GM23338 (cell line): Measurements from ENCODE around the gene FBXW7. TPM values are rescaled to one million over a fixed set of nuclear protein-coding genes. Genes with fewer than 3 reads are reported as not detected.

ENCODE experiments used
- ATAC-seq: fragments of 200-7000 bp; cut with Tn5 transposase; 3 replicates; pipeline ENCODE4 v1.9.1; 2020
- DNase-seq: peaks from one replicate; pipeline ENCODE4 v3.0.0-alpha.2; 2015; ENCODE audit warnings: low spot score
- H2AFZ ChIP-seq: fragments of 200-600 bp; sonication (generic); 2 replicates; pipeline ENCODE4 v1.8.0; 2016; ENCODE audit warnings: antibody characterized with exemption, mild to moderate bottlenecking, moderate library complexity
- H3F3A ChIP-seq: fragments of 200-600 bp; sonication (generic); replicated peaks from 2 replicates; pipeline ENCODE4 v1.8.0; 2017; ENCODE audit warnings: antibody characterized with exemption, mixed run types, low read depth
- H3K27ac ChIP-seq: fragments of 200-600 bp; sonication (generic); 2 replicates; pipeline ENCODE4 v1.6.1; 2016; ENCODE audit warnings: low read depth
- H3K27me3 ChIP-seq: fragments of 200-600 bp; sonication (generic); 2 replicates; pipeline ENCODE4 v1.8.0; 2016; ENCODE audit warnings: mild to moderate bottlenecking, mixed run types, moderate library complexity; ENCODE audit not compliant: insufficient read depth
- H3K36me3 ChIP-seq: fragments of 200-600 bp; sonication (generic); 2 replicates; pipeline ENCODE4 v1.8.0; 2016; ENCODE audit warnings: mild to moderate bottlenecking; ENCODE audit not compliant: insufficient read depth
- H3K4me1 ChIP-seq: fragments of 200-600 bp; sonication (generic); 2 replicates; pipeline ENCODE4 v1.8.0; 2016; ENCODE audit warnings: mild to moderate bottlenecking, moderate library complexity; ENCODE audit not compliant: insufficient read depth
- H3K4me2 ChIP-seq: fragments of 200-600 bp; sonication (generic); 2 replicates; pipeline ENCODE4 v1.7.1; 2017; ENCODE audit warnings: mixed run types
- H3K4me3 ChIP-seq: fragments of 200-600 bp; sonication (generic); 2 replicates; pipeline ENCODE4 v1.6.1; 2016; ENCODE audit warnings: mixed run types
- H3K79me2 ChIP-seq: fragments of 200-600 bp; sonication (generic); replicated peaks from 2 replicates; pipeline ENCODE4 v1.8.0; 2017; ENCODE audit warnings: mild to moderate bottlenecking; ENCODE audit not compliant: insufficient read depth
- H3K9me2 ChIP-seq: fragments of 200-600 bp; sonication (generic); 2 replicates; pipeline ENCODE4 v1.8.0; 2017; ENCODE audit not compliant: insufficient read depth
- H4K20me1 ChIP-seq: fragments of 200-600 bp; sonication (generic); replicated peaks from 2 replicates; pipeline ENCODE4 v1.8.0; 2017; ENCODE audit warnings: mild to moderate bottlenecking; ENCODE audit not compliant: insufficient read depth
- H3K27ac Mint-ChIP-seq: 2 replicates; pipeline ENCODE4 v1.8.0; 2020; ENCODE audit warnings: inconsistent platforms, mild to moderate bottlenecking, moderate library complexity, mixed read lengths
- H3K27me3 Mint-ChIP-seq: 3 replicates; pipeline ENCODE4 v1.8.0; 2022; ENCODE audit warnings: low read depth, mild to moderate bottlenecking, moderate library complexity, mixed read lengths, inconsistent platforms; ENCODE audit not compliant: insufficient read depth, poor library complexity
- H3K36me3 Mint-ChIP-seq: 3 replicates; pipeline ENCODE4 v1.8.0; 2021; ENCODE audit warnings: low read depth, mild to moderate bottlenecking, inconsistent platforms, moderate library complexity, mixed read lengths
- H3K4me1 Mint-ChIP-seq: 3 replicates; pipeline ENCODE4 v1.8.0; 2020; ENCODE audit warnings: mild to moderate bottlenecking, inconsistent platforms, mixed read lengths
- H3K4me3 Mint-ChIP-seq: 3 replicates; pipeline ENCODE4 v1.8.0; 2021; ENCODE audit warnings: moderate library complexity, mild to moderate bottlenecking, inconsistent platforms, mixed read lengths
- H3K9me3 Mint-ChIP-seq: 3 replicates; pipeline ENCODE4 v1.8.0; 2020; ENCODE audit warnings: moderate library complexity, mild to moderate bottlenecking, inconsistent platforms, mixed read lengths
- CREB1 ChIP-seq: fragments of 250-450 bp; sonication (Bioruptor Pico); IDR thresholded peaks from 2 replicates; pipeline ENCODE4 v1.5.0; 2020; ENCODE audit warnings: low read depth, mild to moderate bottlenecking, moderate library complexity
- ETS1 ChIP-seq: IDR thresholded peaks from 2 replicates; pipeline ENCODE4 v1.6.1; 2016; ENCODE audit warnings: antibody characterized with exemption
- EZH2 ChIP-seq: fragments of 200-600 bp; sonication (generic); IDR thresholded peaks from one replicate; pipeline ENCODE4 v1.8.0; 2017; ENCODE audit warnings: antibody characterized with exemption, mild to moderate bottlenecking, low read depth; ENCODE audit not compliant: unreplicated experiment
- EZH2phosphoT487 ChIP-seq: fragments of 200-600 bp; sonication (generic); IDR thresholded peaks from one replicate; pipeline ENCODE4 v1.8.1; 2018; ENCODE audit warnings: antibody characterized with exemption; ENCODE audit not compliant: unreplicated experiment
- JUNB ChIP-seq: IDR thresholded peaks from one replicate; pipeline ENCODE4 v1.6.1; 2016; ENCODE audit warnings: antibody characterized with exemption; ENCODE audit not compliant: unreplicated experiment
- NANOG ChIP-seq: IDR thresholded peaks from 2 replicates; pipeline ENCODE4 v1.6.1; 2016; ENCODE audit warnings: antibody characterized with exemption, borderline replicate concordance
- POLR2AphosphoS5 ChIP-seq: IDR thresholded peaks from 2 replicates; pipeline ENCODE4 v1.6.1; 2016; ENCODE audit warnings: antibody characterized with exemption, low read depth
- REST ChIP-seq: IDR thresholded peaks from one replicate; pipeline ENCODE4 v1.6.1; 2018; ENCODE audit warnings: antibody characterized with exemption; ENCODE audit not compliant: unreplicated experiment
- STAT1 ChIP-seq: IDR thresholded peaks from one replicate; pipeline ENCODE4 v1.6.1; 2016; ENCODE audit warnings: antibody characterized with exemption; ENCODE audit not compliant: unreplicated experiment
- ZNF114 ChIP-seq: fragments of 250-450 bp; sonication (Bioruptor Pico); IDR thresholded peaks from 2 replicates; pipeline ENCODE4 v1.5.0; 2020; ENCODE audit warnings: mild to moderate bottlenecking, moderate library complexity
- ZNF331 ChIP-seq: fragments of 250-450 bp; sonication (Bioruptor Pico); IDR thresholded peaks from 2 replicates; pipeline ENCODE4 v1.5.0; 2020; ENCODE audit warnings: low read depth, mild to moderate bottlenecking, moderate library complexity
- ZNF462 ChIP-seq: fragments of 250-450 bp; sonication (Bioruptor Pico); IDR thresholded peaks from 2 replicates; pipeline ENCODE4 v1.5.0; 2020; ENCODE audit warnings: mild to moderate bottlenecking, moderate library complexity
- polyA plus RNA-seq: library from polyadenylated mRNA; unstranded; fragments of >200 nt; fragmentation: Nextera tagmentation; extraction: Ambion mirVana; gene quantifications from 2 replicates; pipeline ENCODE4 v1.2.1, GENCODE V29; 2016
- total RNA-seq: library from RNA; depleted of rRNA; stranded (reverse); fragments of >200 nt; shearing (Covaris generic); gene quantifications from 2 replicates; pipeline ENCODE4 v1.2.3, GENCODE V29; 2014
- TF ChIP-seq, protein P1 (sequence below), 2 experiments: fragments of 200-600 bp in 1 of 2; sonication (generic) in 1 of 2; conservative IDR thresholded peaks; 2 replicates each; pipeline versions ENCODE4 v1.5.1 to v1.6.1; 2016 to 2017; ENCODE audit warnings: antibody characterized with exemption in 2 of 2, low read depth in 2 of 2, mild to moderate bottlenecking in 2 of 2, moderate library complexity in 1 of 2

Gene FBXW7
- total and polyA plus RNA-seq, 2 experiments from 2014 or later: 25.8 to 34.7 TPM

GRCh38 chr4:152556283-152556682 is 20.4 kb upstream of the FBXW7 start:
- DNase-seq (no peak), ATAC-seq (no peak)
- TF ChIP-seq CREB1 (no peak), EZH2phosphoT487 (no peak), ETS1 (no peak), STAT1 (no peak), EZH2 (no peak), REST (no peak), ZNF462 (CRISPR knock-in tag) (no peak), JUNB (no peak), ZNF114 (CRISPR knock-in tag) (no peak), NANOG (no peak), ZNF331 (CRISPR knock-in tag) (no peak), POLR2AphosphoS5 (no peak)
- TF ChIP-seq, protein P1, sequence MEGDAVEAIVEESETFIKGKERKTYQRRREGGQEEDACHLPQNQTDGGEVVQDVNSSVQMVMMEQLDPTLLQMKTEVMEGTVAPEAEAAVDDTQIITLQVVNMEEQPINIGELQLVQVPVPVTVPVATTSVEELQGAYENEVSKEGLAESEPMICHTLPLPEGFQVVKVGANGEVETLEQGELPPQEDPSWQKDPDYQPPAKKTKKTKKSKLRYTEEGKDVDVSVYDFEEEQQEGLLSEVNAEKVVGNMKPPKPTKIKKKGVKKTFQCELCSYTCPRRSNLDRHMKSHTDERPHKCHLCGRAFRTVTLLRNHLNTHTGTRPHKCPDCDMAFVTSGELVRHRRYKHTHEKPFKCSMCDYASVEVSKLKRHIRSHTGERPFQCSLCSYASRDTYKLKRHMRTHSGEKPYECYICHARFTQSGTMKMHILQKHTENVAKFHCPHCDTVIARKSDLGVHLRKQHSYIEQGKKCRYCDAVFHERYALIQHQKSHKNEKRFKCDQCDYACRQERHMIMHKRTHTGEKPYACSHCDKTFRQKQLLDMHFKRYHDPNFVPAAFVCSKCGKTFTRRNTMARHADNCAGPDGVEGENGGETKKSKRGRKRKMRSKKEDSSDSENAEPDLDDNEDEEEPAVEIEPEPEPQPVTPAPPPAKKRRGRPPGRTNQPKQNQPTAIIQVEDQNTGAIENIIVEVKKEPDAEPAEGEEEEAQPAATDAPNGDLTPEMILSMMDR (conservative IDR thresholded peaks at IDR 0.05; ENCODE audit: low read depth in 2 of 2): no peak
- Histone ChIP-seq H3K27me3 (no peaks in the 10 kb centered on the region), H3F3A (no peaks in the 10 kb centered on the region), H3K4me1 (no peaks in the 10 kb centered on the region), H3K36me3 (no peaks in the 10 kb centered on the region), H3K4me3 (no peak overlapping the region), H3K27ac (no peak overlapping the region), H3K4me2 (no peak overlapping the region), H4K20me1 (no peaks in the 10 kb centered on the region), H2AFZ (peak overlapping the region; percentile 15; the same call in 1 of the 2 replicates), H3K79me2 (no peaks in the 10 kb centered on the region), H3K9me2 (no peaks in the 10 kb centered on the region)
- Mint-ChIP-seq H3K4me3 (no peak overlapping the region), H3K27ac (no peak overlapping the region), H3K9me3 (no peaks in the 10 kb centered on the region), H3K4me1 (peaks cover 2% of the 10 kb centered on the region; the same call in 2 of the 3 replicates), H3K36me3 (no peaks in the 10 kb centered on the region), H3K27me3 (peaks cover 4% of the 10 kb centered on the region)
